Gastroesophageal sphincter (tissue), 4 donors: Measurements from ENCODE around the gene LILRA1. TPM values are rescaled to one million over a fixed set of nuclear protein-coding genes. Genes with fewer than 3 reads are reported as not detected.
"Not testable (repeated sequence)": the region's sequence is repeated elsewhere in the genome, so short reads cannot be mapped to it uniquely, and the experiment has no call there.

ENCODE experiments used
- ATAC-seq: fragments of 150-250 bp; one replicate; pipeline ENCODE4 v1.9.1; 2016; ENCODE audit warnings: mild to moderate bottlenecking, moderate library complexity
- H3K27ac ChIP-seq, 4 donors: fragments of 200-600 bp; sonication (generic) in 3 of 4; 1 replicate in 3 of 4; 2 replicates in 1 of 4; pipeline ENCODE4 v1.5.1; 2016 to 2019
- H3K27me3 ChIP-seq: fragments of 200-600 bp; sonication (generic); one replicate; pipeline ENCODE4 v1.5.1; 2019
- H3K36me3 ChIP-seq, 2 donors: fragments of 200-600 bp; sonication (generic); one replicate each; pipeline ENCODE4 v1.5.1; 2019; ENCODE audit warnings: control low read depth in 1 of 2
- H3K4me1 ChIP-seq, 3 donors: fragments of 200-600 bp; sonication (generic); 1 replicate in 2 of 3; 2 replicates in 1 of 3; pipeline ENCODE4 v1.5.1; 2016 to 2019; ENCODE audit warnings: control low read depth in 2 of 3
- H3K4me3 ChIP-seq, 2 donors: fragments of 200-600 bp; sonication (generic); one replicate each; pipeline ENCODE4 v1.5.1; 2019; ENCODE audit warnings: mild to moderate bottlenecking in 1 of 2, moderate library complexity in 1 of 2
- H3K9me3 ChIP-seq, 3 donors: fragments of 200-600 bp; sonication (generic); one replicate each; pipeline ENCODE4 v1.5.1; 2017 to 2019; ENCODE audit warnings: control low read depth in 2 of 3
- CTCF ChIP-seq, 4 experiments: fragments of 200-600 bp in 2 of 4; fragments of 450-650 bp in 2 of 4; sonication (generic) in 1 of 4; IDR thresholded peaks; one replicate each; pipeline ENCODE4 v1.5.1; 2017 to 2019; ENCODE audit warnings: antibody characterized with exemption in 4 of 4, mild to moderate bottlenecking in 2 of 4, moderate library complexity in 2 of 4
- EP300 ChIP-seq: sonication (generic); formaldehyde crosslinking; IDR thresholded peaks from one replicate; pipeline ENCODE4 v1.6.1; 2017; ENCODE audit warnings: antibody characterized with exemption, mild to moderate bottlenecking
- POLR2A ChIP-seq, 2 donors: fragments of 450-650 bp; IDR thresholded peaks; one replicate each; pipeline ENCODE4 v1.6.1; 2017; ENCODE audit warnings: antibody characterized with exemption in 2 of 2, mild to moderate bottlenecking in 2 of 2, moderate library complexity in 1 of 2
- POLR2AphosphoS5 ChIP-seq: sonication (generic); formaldehyde crosslinking; IDR thresholded peaks from one replicate; pipeline ENCODE4 v1.6.1; 2017; ENCODE audit warnings: antibody characterized with exemption
- WGBS, 2 donors: methylation state at CpG; one replicate each; pipeline ENCODE4 v1.1.5; 2018; ENCODE audit warnings: low coverage in 1 of 2; 5-methylcytosine and 5-hydroxymethylcytosine counted together
- total RNA-seq, 4 donors: library from RNA; depleted of rRNA; stranded (reverse); fragments of >200 nt; gene quantifications; one replicate each; pipeline ENCODE4 v1.1.0, GENCODE V29; 2016

Gene LILRA1
- total RNA-seq, 4 donors from 2014 or later: 0.85 to 0.94 TPM; not detected in 2

GRCh38 chr19:54638683-54639082 is 45.3 kb downstream of the LILRA1 start:
- H3K4me3 ChIP-seq: no peak overlapping the region
- H3K4me1 ChIP-seq: no peaks in the 10 kb centered on the region
- no peak overlapping the region for H3K27ac ChIP-seq
- 87 to 90% methylated on average over 13 to 18 of the region's 18 CpGs for WGBS, 2 donors
- H3K27me3 ChIP-seq: peaks cover 49% of the 10 kb centered on the region
- no peak for ATAC-seq
- H3K36me3 ChIP-seq: no peaks in the 10 kb centered on the region
- H3K9me3 ChIP-seq: no peaks in the 10 kb centered on the region
- TF ChIP-seq CTCF (IDR thresholded peaks at IDR 0.05) (no peak), EP300 (no peak), POLR2AphosphoS5 (no peak)

GRCh38 chr19:54642953-54643352 is 49.5 kb downstream of the LILRA1 start:
- not testable (repeated sequence) for H3K4me1 ChIP-seq, H3K27ac ChIP-seq, H3K4me3 ChIP-seq, H3K9me3 ChIP-seq, H3K36me3 ChIP-seq, ATAC-seq
- H3K27me3 ChIP-seq: peaks cover 27% of the 10 kb centered on the region
- no CpG with 5 or more reads among the region's 5 CpGs for WGBS, 2 donors

GRCh38 chr19:54643583-54643982 is 50.2 kb downstream of the LILRA1 start:
- H3K4me1 ChIP-seq, ATAC-seq, H3K9me3 ChIP-seq, H3K36me3 ChIP-seq, H3K4me3 ChIP-seq, H3K27ac ChIP-seq: not testable (repeated sequence)
- H3K27me3 ChIP-seq: peaks cover 27% of the 10 kb centered on the region
- 61 to 79% methylated on average over 5 to 6 of the region's 6 CpGs for WGBS, 2 donors

GRCh38 chr19:54644056-54644455 is 50.6 kb downstream of the LILRA1 start:
- Histone ChIP-seq H3K27me3 (peaks cover 23% of the 10 kb centered on the region), H3K27ac (no peak overlapping the region), H3K9me3 (peaks cover 0 to 5% (median 0%) of the 10 kb centered on the region in 3 donors), H3K4me1 (no peaks in the 10 kb centered on the region), H3K4me3 (no peak overlapping the region), H3K36me3 (no peaks in the 10 kb centered on the region)
- ATAC-seq: peak; percentile 69
- TF ChIP-seq CTCF (IDR thresholded peaks at IDR 0.05) (no peak), EP300 (no peak)
- WGBS, 2 donors: 63 to 86% methylated on average over 1 to 2 of the region's 5 CpGs

GRCh38 chr19:54646331-54646841 is 53.0 kb downstream of the LILRA1 start:
- ATAC-seq: no peak
- Histone ChIP-seq H3K27me3 (peaks cover 29% of the 10 kb centered on the region), H3K27ac (no peak overlapping the region), H3K9me3 (peaks cover 0 to 5% (median 0%) of the 10 kb centered on the region in 3 donors), H3K36me3 (no peaks in the 10 kb centered on the region), H3K4me1 (no peaks in the 10 kb centered on the region), H3K4me3 (no peak overlapping the region)
- TF ChIP-seq CTCF (IDR thresholded peaks at IDR 0.05) (no peak), EP300 (no peak), POLR2A (IDR thresholded peaks at IDR 0.05) (no peak), POLR2AphosphoS5 (no peak)
- WGBS, 2 donors: 83 to 89% methylated on average over 5 to 11 of the region's 19 CpGs

GRCh38 chr19:54648129-54648528 is 54.7 kb downstream of the LILRA1 start:
- H3K4me1 ChIP-seq: no peaks in the 10 kb centered on the region
- ATAC-seq: no peak
- peaks cover 30% of the 10 kb centered on the region for H3K27me3 ChIP-seq
- TF ChIP-seq POLR2A (IDR thresholded peaks at IDR 0.05) (no peak), EP300 (no peak), CTCF (IDR thresholded peaks at IDR 0.05) (no peak), POLR2AphosphoS5 (no peak)
- WGBS, 2 donors: 24 to 36% methylated on average over 3 to 4 of the region's 4 CpGs
- H3K9me3 ChIP-seq: peaks cover 0 to 5% (median 0%) of the 10 kb centered on the region in 3 donors
- no peaks in the 10 kb centered on the region for H3K36me3 ChIP-seq
- no peak overlapping the region for H3K27ac ChIP-seq
- no peak overlapping the region for H3K4me3 ChIP-seq
